Endothelial cell (in vitro differentiated cells): Measurements from ENCODE around the gene DHRS7B. TPM values are rescaled to one million over a fixed set of nuclear protein-coding genes. Genes with fewer than 3 reads are reported as not detected.
A peak's percentile ranks its signal among the peaks of the same experiment; 100 is the strongest.
"Not testable (repeated sequence)": the region's sequence is repeated elsewhere in the genome, so short reads cannot be mapped to it uniquely, and the experiment has no call there.

Experiments used
- DNase-seq: peaks from one replicate; pipeline ENCODE4 v3.0.0; 2021; ENCODE audit warnings: low spot score
- H3K27ac Mint-ChIP-seq: one replicate; pipeline ENCODE4 v1.8.0; 2021; ENCODE audit warnings: mixed read lengths, inconsistent platforms; ENCODE audit not compliant: unreplicated experiment
- H3K27me3 Mint-ChIP-seq: one replicate; pipeline ENCODE4 v1.8.0; 2021; ENCODE audit warnings: mild to moderate bottlenecking, moderate library complexity, mixed read lengths, inconsistent platforms; ENCODE audit not compliant: unreplicated experiment
- H3K36me3 Mint-ChIP-seq: one replicate; pipeline ENCODE4 v1.8.0; 2021; ENCODE audit warnings: mild to moderate bottlenecking, low read depth, mixed read lengths, inconsistent platforms; ENCODE audit not compliant: unreplicated experiment
- H3K4me1 Mint-ChIP-seq: one replicate; pipeline ENCODE4 v1.8.0; 2021; ENCODE audit warnings: mild to moderate bottlenecking, mixed read lengths, inconsistent platforms; ENCODE audit not compliant: unreplicated experiment
- H3K4me3 Mint-ChIP-seq: one replicate; pipeline ENCODE4 v1.8.0; 2021; ENCODE audit warnings: mild to moderate bottlenecking, mixed read lengths, inconsistent platforms; ENCODE audit not compliant: unreplicated experiment
- H3K9me3 Mint-ChIP-seq: one replicate; pipeline ENCODE4 v1.8.0; 2021; ENCODE audit warnings: mixed read lengths, inconsistent platforms; ENCODE audit not compliant: unreplicated experiment
- CTCF ChIP-seq: fragments of 200-600 bp; sonication (generic); IDR thresholded peaks from one replicate; pipeline ENCODE4 v1.5.0; 2021; ENCODE audit warnings: antibody characterized with exemption; ENCODE audit not compliant: unreplicated experiment
- total RNA-seq: library from RNA; stranded (reverse); fragmentation: NEBNext Ultra II Directional; extraction: Animal tissue kit (Norgen Biotek cat#: 25700); gene quantifications from one replicate; pipeline ENCODE4 v1.2.1, GENCODE V29; 2021; ENCODE audit not compliant: unreplicated experiment

The DHRS7B gene
- total RNA-seq, 1 donor from 2014 or later: 31.0 TPM

GRCh38 chr17:21082001-21082436 lies 44.7 kb upstream of the DHRS7B start:
- no peaks in the 10 kb centered on the region for H3K9me3 Mint-ChIP-seq
- TF ChIP-seq CTCF: no peak
- peaks cover 6% of the 10 kb centered on the region for H3K27me3 Mint-ChIP-seq
- no peak overlapping the region for H3K27ac Mint-ChIP-seq
- H3K36me3 Mint-ChIP-seq: no peaks in the 10 kb centered on the region
- DNase-seq: no peak
- peaks cover 18% of the 10 kb centered on the region for H3K4me1 Mint-ChIP-seq
- H3K4me3 Mint-ChIP-seq: no peak overlapping the region

GRCh38 chr17:21085280-21085679 lies 41.5 kb upstream of the DHRS7B start:
- H3K4me3 Mint-ChIP-seq, DNase-seq, H3K27me3 Mint-ChIP-seq, H3K9me3 Mint-ChIP-seq, H3K27ac Mint-ChIP-seq, H3K36me3 Mint-ChIP-seq: not testable (repeated sequence)
- H3K4me1 Mint-ChIP-seq: peaks cover 19% of the 10 kb centered on the region

- Mint-ChIP-seq H3K9me3 (no peaks in the 10 kb centered on the region), H3K27ac (no peak overlapping the region), H3K4me3 (peak overlapping the region; percentile 18), H3K36me3 (no peaks in the 10 kb centered on the region), H3K27me3 (peaks cover 5% of the 10 kb centered on the region), H3K4me1 (peaks cover 19% of the 10 kb centered on the region)
- TF ChIP-seq CTCF: no peak
- no peak for DNase-seq
Observed at GRCh38 chr17:21085707-21086106, 41.1 kb upstream of the DHRS7B start.

- no peak for DNase-seq
- Mint-ChIP-seq H3K4me3 (no peak overlapping the region), H3K27me3 (peaks cover 5% of the 10 kb centered on the region), H3K36me3 (no peaks in the 10 kb centered on the region), H3K9me3 (no peaks in the 10 kb centered on the region), H3K27ac (no peak overlapping the region), H3K4me1 (peaks cover 19% of the 10 kb centered on the region)
- TF ChIP-seq CTCF: no peak
Observed at GRCh38 chr17:21089145-21089544, 37.6 kb upstream of the DHRS7B start.

GRCh38 chr17:21089933-21090901 lies 36.5 kb upstream of the DHRS7B start:
- H3K27me3 Mint-ChIP-seq: peaks cover 3% of the 10 kb centered on the region
- H3K9me3 Mint-ChIP-seq: no peaks in the 10 kb centered on the region
- no peak overlapping the region for H3K27ac Mint-ChIP-seq
- no peak overlapping the region for H3K4me3 Mint-ChIP-seq
- no peak for TF ChIP-seq CTCF
- H3K36me3 Mint-ChIP-seq: no peaks in the 10 kb centered on the region
- H3K4me1 Mint-ChIP-seq: peaks cover 19% of the 10 kb centered on the region
- no peak for DNase-seq
